SK-N-SH treated with all-trans-retinoic acid at 6 μM for 48 hours (cell line): Measurements from ENCODE around the gene PPFIA1.
"Not testable (repeated sequence)": the region's sequence is repeated elsewhere in the genome, so short reads cannot be mapped to it uniquely, and the experiment has no call there.

Experiments used
- ATAC-seq: fragments of 200-7000 bp; cut with Tn5 transposase; 3 replicates; pipeline ENCODE4 v1.9.1; 2020; ENCODE audit warnings: mild to moderate bottlenecking, moderate library complexity
- ARNTL ChIP-seq: fragments of 450-650 bp; formaldehyde crosslinking; IDR thresholded peaks from 2 replicates; pipeline ENCODE4 v1.5.0; 2020; ENCODE audit warnings: low read depth, mild to moderate bottlenecking, moderate library complexity, borderline replicate concordance
- BACH2 ChIP-seq: fragments of 250-450 bp; sonication (Bioruptor Pico); IDR thresholded peaks from 2 replicates; pipeline ENCODE4 v1.9.0; 2021; ENCODE audit warnings: mild to moderate bottlenecking, borderline replicate concordance
- CSDC2 ChIP-seq: fragments of 250-450 bp; sonication (Bioruptor Pico); IDR thresholded peaks from 2 replicates; pipeline ENCODE4 v1.5.0; 2020; ENCODE audit warnings: mild to moderate bottlenecking, moderate library complexity
- ESRRG ChIP-seq: fragments of 250-450 bp; sonication (Bioruptor Pico); IDR thresholded peaks from 2 replicates; pipeline ENCODE4 v1.6.1; 2021; ENCODE audit warnings: mild to moderate bottlenecking
- GLIS3 ChIP-seq: fragments of 250-450 bp; sonication (Bioruptor Pico); IDR thresholded peaks from 2 replicates; pipeline ENCODE4 v1.5.0; 2020; ENCODE audit warnings: mild to moderate bottlenecking, moderate library complexity
- ISL1 ChIP-seq: fragments of 250-450 bp; sonication (Bioruptor Pico); IDR thresholded peaks from 2 replicates; pipeline ENCODE4 v2.1.2; 2022; ENCODE audit warnings: mild to moderate bottlenecking, moderate library complexity
- OSR1 ChIP-seq: fragments of 250-450 bp; sonication (Bioruptor Pico); IDR thresholded peaks from 2 replicates; pipeline ENCODE4 v1.8.0; 2022; ENCODE audit warnings: moderate library complexity, mild to moderate bottlenecking, inconsistent platforms
- PPARA ChIP-seq: fragments of 250-450 bp; sonication (Bioruptor Pico); IDR thresholded peaks from 2 replicates; pipeline ENCODE4 v1.5.0; 2020; ENCODE audit warnings: mild to moderate bottlenecking, borderline replicate concordance
- RARB ChIP-seq: fragments of 250-450 bp; sonication (Bioruptor Pico); IDR thresholded peaks from 2 replicates; pipeline ENCODE4 v1.8.0; 2021; ENCODE audit warnings: mild to moderate bottlenecking, moderate library complexity
- SNAI2 ChIP-seq: fragments of 250-450 bp; sonication (Bioruptor Pico); IDR thresholded peaks from 2 replicates; pipeline ENCODE4 v1.5.0; 2020; ENCODE audit warnings: mild to moderate bottlenecking, moderate library complexity
- TCF4 ChIP-seq: fragments of 250-450 bp; sonication (Bioruptor Pico); IDR thresholded peaks from 2 replicates; pipeline ENCODE4 v1.8.0; 2021; ENCODE audit warnings: mild to moderate bottlenecking, moderate library complexity, borderline replicate concordance
- TOX ChIP-seq: fragments of 250-450 bp; sonication (Bioruptor Pico); IDR thresholded peaks from 2 replicates; pipeline ENCODE4 v1.8.0; 2021; ENCODE audit warnings: mild to moderate bottlenecking, moderate library complexity, borderline replicate concordance
- ZFP3 ChIP-seq: fragments of 250-450 bp; sonication (Bioruptor Pico); IDR thresholded peaks from 2 replicates; pipeline ENCODE4 v1.5.0; 2020; ENCODE audit warnings: mild to moderate bottlenecking, moderate library complexity
- ZFP30 ChIP-seq: fragments of 450-650 bp; formaldehyde crosslinking; IDR thresholded peaks from 2 replicates; pipeline ENCODE4 v1.5.0; 2022; ENCODE audit warnings: mild to moderate bottlenecking, moderate library complexity
- ZNF565 ChIP-seq: fragments of 450-650 bp; formaldehyde crosslinking; conservative IDR thresholded peaks from 2 replicates; pipeline ENCODE4 v1.5.0; 2020; ENCODE audit warnings: low read depth, mild to moderate bottlenecking, moderate library complexity
- ZNF8 ChIP-seq: fragments of 450-650 bp; formaldehyde crosslinking; IDR thresholded peaks from 2 replicates; pipeline ENCODE4 v1.5.0; 2020; ENCODE audit warnings: mild to moderate bottlenecking, moderate library complexity
- TF ChIP-seq, protein P1 (sequence below): fragments of 250-450 bp; sonication (Bioruptor Pico); IDR thresholded peaks from 2 replicates; pipeline ENCODE4 v1.5.1; 2021; ENCODE audit warnings: mild to moderate bottlenecking, moderate library complexity
- TF ChIP-seq, protein P2 (sequence below): fragments of 250-450 bp; sonication (Bioruptor Pico); IDR thresholded peaks from 2 replicates; pipeline ENCODE4 v1.8.0; 2020; ENCODE audit warnings: mild to moderate bottlenecking, moderate library complexity, borderline replicate concordance
- TF ChIP-seq, protein P3 (sequence below): fragments of 250-450 bp; sonication (Bioruptor Pico); IDR thresholded peaks from 2 replicates; pipeline ENCODE4 v1.5.0; 2020; ENCODE audit warnings: mild to moderate bottlenecking, moderate library complexity
- TF ChIP-seq, protein P4 (sequence below): fragments of 250-450 bp; sonication (Bioruptor Pico); IDR thresholded peaks from 2 replicates; pipeline ENCODE4 v1.8.0; 2021; ENCODE audit warnings: low read depth, mild to moderate bottlenecking, moderate library complexity, borderline replicate concordance
- TF ChIP-seq, protein P5 (sequence below): fragments of 250-450 bp; sonication (Bioruptor Pico); IDR thresholded peaks from 2 replicates; pipeline ENCODE4 v1.5.1; 2020; ENCODE audit warnings: low read depth, mild to moderate bottlenecking, moderate library complexity

Gene PPFIA1

DNA sequence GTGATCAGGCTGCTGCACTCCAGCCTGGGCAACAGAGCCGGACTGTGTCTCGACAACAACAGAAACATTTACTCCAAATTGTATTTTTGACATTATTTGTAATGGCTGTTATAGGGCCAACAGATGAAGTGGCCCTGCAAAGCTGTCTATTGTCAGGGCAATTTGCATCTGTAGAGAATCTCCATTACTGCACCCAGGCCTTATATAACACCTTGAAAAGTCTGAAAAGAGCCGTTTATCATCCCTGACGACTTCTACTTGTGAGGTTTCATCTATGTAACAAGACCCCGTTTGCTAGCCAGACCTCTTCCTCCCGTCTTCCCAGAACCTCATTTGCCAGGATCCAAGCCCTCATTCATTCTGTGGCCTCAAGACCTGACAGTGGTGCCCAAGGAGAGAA lies 118.7 kb downstream of the PPFIA1 start:
- TF ChIP-seq SNAI2 (CRISPR knock-in tag) (no peak), ZFP30 (no peak), CSDC2 (CRISPR knock-in tag) (no peak), ZNF565 (CRISPR knock-in tag) (no peak), ZNF8 (no peak), RARB (CRISPR knock-in tag) (no peak), BACH2 (no peak), ESRRG (no peak), ISL1 (no peak), TOX (CRISPR knock-in tag) (no peak), GLIS3 (CRISPR knock-in tag) (no peak), OSR1 (CRISPR knock-in tag) (no peak)
- TF ChIP-seq, protein P1, sequence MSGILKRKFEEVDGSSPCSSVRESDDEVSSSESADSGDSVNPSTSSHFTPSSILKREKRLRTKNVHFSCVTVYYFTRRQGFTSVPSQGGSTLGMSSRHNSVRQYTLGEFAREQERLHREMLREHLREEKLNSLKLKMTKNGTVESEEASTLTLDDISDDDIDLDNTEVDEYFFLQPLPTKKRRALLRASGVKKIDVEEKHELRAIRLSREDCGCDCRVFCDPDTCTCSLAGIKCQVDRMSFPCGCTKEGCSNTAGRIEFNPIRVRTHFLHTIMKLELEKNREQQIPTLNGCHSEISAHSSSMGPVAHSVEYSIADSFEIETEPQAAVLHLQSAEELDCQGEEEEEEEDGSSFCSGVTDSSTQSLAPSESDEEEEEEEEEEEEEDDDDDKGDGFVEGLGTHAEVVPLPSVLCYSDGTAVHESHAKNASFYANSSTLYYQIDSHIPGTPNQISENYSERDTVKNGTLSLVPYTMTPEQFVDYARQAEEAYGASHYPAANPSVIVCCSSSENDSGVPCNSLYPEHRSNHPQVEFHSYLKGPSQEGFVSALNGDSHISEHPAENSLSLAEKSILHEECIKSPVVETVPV = no peak
- TF ChIP-seq, protein P2, sequence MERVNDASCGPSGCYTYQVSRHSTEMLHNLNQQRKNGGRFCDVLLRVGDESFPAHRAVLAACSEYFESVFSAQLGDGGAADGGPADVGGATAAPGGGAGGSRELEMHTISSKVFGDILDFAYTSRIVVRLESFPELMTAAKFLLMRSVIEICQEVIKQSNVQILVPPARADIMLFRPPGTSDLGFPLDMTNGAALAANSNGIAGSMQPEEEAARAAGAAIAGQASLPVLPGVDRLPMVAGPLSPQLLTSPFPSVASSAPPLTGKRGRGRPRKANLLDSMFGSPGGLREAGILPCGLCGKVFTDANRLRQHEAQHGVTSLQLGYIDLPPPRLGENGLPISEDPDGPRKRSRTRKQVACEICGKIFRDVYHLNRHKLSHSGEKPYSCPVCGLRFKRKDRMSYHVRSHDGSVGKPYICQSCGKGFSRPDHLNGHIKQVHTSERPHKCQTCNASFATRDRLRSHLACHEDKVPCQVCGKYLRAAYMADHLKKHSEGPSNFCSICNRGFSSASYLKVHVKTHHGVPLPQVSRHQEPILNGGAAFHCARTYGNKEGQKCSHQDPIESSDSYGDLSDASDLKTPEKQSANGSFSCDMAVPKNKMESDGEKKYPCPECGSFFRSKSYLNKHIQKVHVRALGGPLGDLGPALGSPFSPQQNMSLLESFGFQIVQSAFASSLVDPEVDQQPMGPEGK (CRISPR knock-in tag) = no peak
- TF ChIP-seq, protein P3, sequence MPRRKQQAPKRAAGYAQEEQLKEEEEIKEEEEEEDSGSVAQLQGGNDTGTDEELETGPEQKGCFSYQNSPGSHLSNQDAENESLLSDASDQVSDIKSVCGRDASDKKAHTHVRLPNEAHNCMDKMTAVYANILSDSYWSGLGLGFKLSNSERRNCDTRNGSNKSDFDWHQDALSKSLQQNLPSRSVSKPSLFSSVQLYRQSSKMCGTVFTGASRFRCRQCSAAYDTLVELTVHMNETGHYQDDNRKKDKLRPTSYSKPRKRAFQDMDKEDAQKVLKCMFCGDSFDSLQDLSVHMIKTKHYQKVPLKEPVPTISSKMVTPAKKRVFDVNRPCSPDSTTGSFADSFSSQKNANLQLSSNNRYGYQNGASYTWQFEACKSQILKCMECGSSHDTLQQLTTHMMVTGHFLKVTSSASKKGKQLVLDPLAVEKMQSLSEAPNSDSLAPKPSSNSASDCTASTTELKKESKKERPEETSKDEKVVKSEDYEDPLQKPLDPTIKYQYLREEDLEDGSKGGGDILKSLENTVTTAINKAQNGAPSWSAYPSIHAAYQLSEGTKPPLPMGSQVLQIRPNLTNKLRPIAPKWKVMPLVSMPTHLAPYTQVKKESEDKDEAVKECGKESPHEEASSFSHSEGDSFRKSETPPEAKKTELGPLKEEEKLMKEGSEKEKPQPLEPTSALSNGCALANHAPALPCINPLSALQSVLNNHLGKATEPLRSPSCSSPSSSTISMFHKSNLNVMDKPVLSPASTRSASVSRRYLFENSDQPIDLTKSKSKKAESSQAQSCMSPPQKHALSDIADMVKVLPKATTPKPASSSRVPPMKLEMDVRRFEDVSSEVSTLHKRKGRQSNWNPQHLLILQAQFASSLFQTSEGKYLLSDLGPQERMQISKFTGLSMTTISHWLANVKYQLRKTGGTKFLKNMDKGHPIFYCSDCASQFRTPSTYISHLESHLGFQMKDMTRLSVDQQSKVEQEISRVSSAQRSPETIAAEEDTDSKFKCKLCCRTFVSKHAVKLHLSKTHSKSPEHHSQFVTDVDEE = no peak
- no peak for ATAC-seq

DNA sequence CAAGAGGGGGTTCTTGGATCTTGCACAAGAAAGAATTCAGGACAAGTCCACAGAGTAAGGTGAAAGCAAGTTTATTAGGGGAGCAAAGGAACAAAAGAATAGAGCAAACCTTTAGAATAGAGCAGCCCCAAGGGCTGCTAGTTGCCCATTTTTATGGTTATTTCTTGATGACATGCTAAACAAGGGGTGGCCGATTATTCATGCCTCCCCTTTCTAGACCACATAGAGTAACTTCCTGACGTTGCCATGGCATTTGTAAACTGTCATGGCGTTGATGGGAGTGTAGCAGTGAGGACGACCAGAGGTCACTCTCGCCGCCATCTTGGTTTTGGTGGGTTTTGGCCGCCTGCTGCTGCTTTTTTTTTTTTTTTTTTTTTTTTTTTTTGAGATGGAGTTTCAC lies 120.4 kb downstream of the PPFIA1 start:
- not testable (repeated sequence) for ATAC-seq

DNA sequence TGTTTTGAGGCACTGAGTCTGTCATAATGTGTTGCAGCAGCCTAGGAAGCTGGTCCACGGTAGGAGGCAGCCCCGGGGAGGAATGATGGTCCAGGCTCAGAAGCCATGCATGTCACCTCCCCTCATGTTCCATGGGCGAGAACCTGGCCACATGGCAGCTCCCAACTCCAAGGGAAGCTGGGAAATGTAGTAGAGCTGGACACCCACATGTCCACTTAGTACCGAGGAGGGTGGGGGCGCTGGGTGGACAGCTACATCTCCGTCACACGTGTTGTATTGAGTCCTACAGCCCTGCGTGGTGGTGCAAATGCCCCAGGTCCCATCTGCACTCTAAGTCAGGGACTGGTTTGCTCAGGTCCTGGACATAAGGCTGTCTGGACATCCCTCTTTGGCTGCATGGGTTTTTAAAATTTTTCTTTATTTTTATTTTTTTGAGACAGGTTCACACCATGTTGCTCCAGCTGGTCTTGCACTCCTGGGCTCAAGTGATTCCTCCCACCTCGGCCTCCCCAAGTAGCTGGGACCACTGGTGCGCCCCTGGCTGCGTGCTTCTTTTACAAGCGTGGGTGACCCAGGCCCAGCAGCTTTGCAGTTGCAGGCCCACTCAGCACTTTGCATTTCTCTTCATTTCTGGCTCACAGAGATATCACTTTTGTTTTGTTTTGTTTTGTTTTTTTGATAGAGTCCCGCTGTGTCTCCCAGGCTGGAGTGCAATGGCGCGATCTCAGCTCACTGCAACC lies 123.9 kb downstream of the PPFIA1 start:
- no peak for ATAC-seq
- TF ChIP-seq, protein P1 = no peak
- TF ChIP-seq ZNF565 (CRISPR knock-in tag) (no peak), ARNTL (CRISPR knock-in tag) (no peak), ZNF8 (no peak), BACH2 (no peak), ESRRG (no peak), ZFP3 (CRISPR knock-in tag) (no peak), SNAI2 (CRISPR knock-in tag) (no peak), ISL1 (no peak), OSR1 (CRISPR knock-in tag) (no peak), PPARA (CRISPR knock-in tag) (no peak), GLIS3 (CRISPR knock-in tag) (no peak), TCF4 (no peak), CSDC2 (CRISPR knock-in tag) (no peak)
- TF ChIP-seq, protein P4, sequence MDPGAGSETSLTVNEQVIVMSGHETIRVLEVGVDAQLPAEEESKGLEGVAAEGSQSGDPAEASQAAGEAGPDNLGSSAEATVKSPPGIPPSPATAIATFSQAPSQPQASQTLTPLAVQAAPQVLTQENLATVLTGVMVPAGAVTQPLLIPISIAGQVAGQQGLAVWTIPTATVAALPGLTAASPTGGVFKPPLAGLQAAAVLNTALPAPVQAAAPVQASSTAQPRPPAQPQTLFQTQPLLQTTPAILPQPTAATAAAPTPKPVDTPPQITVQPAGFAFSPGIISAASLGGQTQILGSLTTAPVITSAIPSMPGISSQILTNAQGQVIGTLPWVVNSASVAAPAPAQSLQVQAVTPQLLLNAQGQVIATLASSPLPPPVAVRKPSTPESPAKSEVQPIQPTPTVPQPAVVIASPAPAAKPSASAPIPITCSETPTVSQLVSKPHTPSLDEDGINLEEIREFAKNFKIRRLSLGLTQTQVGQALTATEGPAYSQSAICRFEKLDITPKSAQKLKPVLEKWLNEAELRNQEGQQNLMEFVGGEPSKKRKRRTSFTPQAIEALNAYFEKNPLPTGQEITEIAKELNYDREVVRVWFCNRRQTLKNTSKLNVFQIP = no peak
- TF ChIP-seq, protein P3 = no peak
- TF ChIP-seq, protein P2 (CRISPR knock-in tag) = no peak
- TF ChIP-seq, protein P5, sequence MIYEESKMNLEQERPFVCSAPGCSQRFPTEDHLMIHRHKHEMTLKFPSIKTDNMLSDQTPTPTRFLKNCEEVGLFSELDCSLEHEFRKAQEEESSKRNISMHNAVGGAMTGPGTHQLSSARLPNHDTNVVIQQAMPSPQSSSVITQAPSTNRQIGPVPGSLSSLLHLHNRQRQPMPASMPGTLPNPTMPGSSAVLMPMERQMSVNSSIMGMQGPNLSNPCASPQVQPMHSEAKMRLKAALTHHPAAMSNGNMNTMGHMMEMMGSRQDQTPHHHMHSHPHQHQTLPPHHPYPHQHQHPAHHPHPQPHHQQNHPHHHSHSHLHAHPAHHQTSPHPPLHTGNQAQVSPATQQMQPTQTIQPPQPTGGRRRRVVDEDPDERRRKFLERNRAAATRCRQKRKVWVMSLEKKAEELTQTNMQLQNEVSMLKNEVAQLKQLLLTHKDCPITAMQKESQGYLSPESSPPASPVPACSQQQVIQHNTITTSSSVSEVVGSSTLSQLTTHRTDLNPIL (CRISPR knock-in tag) = no peak
